Sigmoid colon (tissue), 7 donors: Measurements from ENCODE around the gene CARD6. TPM values are rescaled to one million over a fixed set of nuclear protein-coding genes. Genes with fewer than 3 reads are reported as not detected.
"Not testable (repeated sequence)": the region's sequence is repeated elsewhere in the genome, so short reads cannot be mapped to it uniquely, and the experiment has no call there.

Source experiments
- DNase-seq: peaks from one replicate; pipeline ENCODE4 v3.0.0-alpha.2; 2019
- H3K27ac ChIP-seq, 4 donors: fragments of 200-600 bp; sonication (generic); one replicate each; pipeline ENCODE4 v1.5.1; 2016 to 2019; ENCODE audit warnings: mild to moderate bottlenecking in 1 of 4
- H3K27me3 ChIP-seq, 3 donors: fragments of 200-600 bp; sonication (generic); one replicate each; pipeline ENCODE4 v1.5.1; 2019; ENCODE audit warnings: mild to moderate bottlenecking in 1 of 3
- H3K36me3 ChIP-seq, 4 donors: fragments of 200-600 bp; sonication (generic); one replicate each; pipeline ENCODE4 v1.5.1; 2016 to 2019
- H3K4me1 ChIP-seq, 4 donors: fragments of 200-600 bp; sonication (generic); one replicate each; pipeline ENCODE4 v1.5.1; 2017 to 2019
- H3K4me3 ChIP-seq, 4 donors: fragments of 200-600 bp; sonication (generic); one replicate each; pipeline ENCODE4 v1.5.1; 2017 to 2019; ENCODE audit warnings: mild to moderate bottlenecking in 2 of 4, moderate library complexity in 1 of 4
- H3K9me3 ChIP-seq, 4 donors: fragments of 200-600 bp in 3 of 4; sonication (generic) in 3 of 4; one replicate each; pipeline versions ENCODE4 v1.5.1 to v1.6.1; 2013 to 2019
- EP300 ChIP-seq, 4 donors: sonication (generic); formaldehyde crosslinking; IDR thresholded peaks; one replicate each; pipeline ENCODE4 v1.6.1; 2017; ENCODE audit warnings: antibody characterized with exemption in 4 of 4
- POLR2A ChIP-seq, 2 donors: fragments of 450-650 bp; IDR thresholded peaks; one replicate each; pipeline ENCODE4 v1.6.1; 2016; ENCODE audit warnings: antibody characterized with exemption in 2 of 2, mild to moderate bottlenecking in 2 of 2, moderate library complexity in 2 of 2
- POLR2AphosphoS5 ChIP-seq, 4 donors: sonication (generic); formaldehyde crosslinking; IDR thresholded peaks; one replicate each; pipeline ENCODE4 v1.6.1; 2017; ENCODE audit warnings: antibody characterized with exemption in 4 of 4
- WGBS, 2 donors: extraction: QIAGEN DNeasy Blood & Tissue Kit; methylation state at CpG; one replicate each; pipeline ENCODE4 v1.1.7; 2013; 5-methylcytosine and 5-hydroxymethylcytosine counted together
- intact Hi-C: fragments of 100-400 bp; cut with DNase I; formaldehyde crosslinking; loops from one replicate; pipeline ENCODE4 v1.15.1; 2023
- polyA plus RNA-seq, 3 donors: library from polyadenylated mRNA; stranded (reverse); fragments of 200-250 nt; gene quantifications; one replicate each; pipeline ENCODE4 v1.2.3, GENCODE V29; 2013
- total RNA-seq, 4 donors: library from RNA; depleted of rRNA; stranded (reverse); fragments of >200 nt; gene quantifications; one replicate each; pipeline ENCODE4 v1.1.0, GENCODE V29; 2016
- TF ChIP-seq, protein P1 (sequence below), 4 experiments: fragments of 450-650 bp in 3 of 4; fragments of 200-600 bp in 1 of 4; IDR thresholded peaks; one replicate each; pipeline ENCODE4 v1.5.1; 2016 to 2019; ENCODE audit warnings: antibody characterized with exemption in 4 of 4, mild to moderate bottlenecking in 3 of 4, moderate library complexity in 2 of 4
- donor health status: healthy with polysubstance abuse.
- donor health status: Bipolar disorder and iron deficiency.
- donor health status: healthy.

The CARD6 gene
- total and polyA plus RNA-seq, 7 donors, result 1.4 to 12.2 (median 4.8) TPM

DNA sequence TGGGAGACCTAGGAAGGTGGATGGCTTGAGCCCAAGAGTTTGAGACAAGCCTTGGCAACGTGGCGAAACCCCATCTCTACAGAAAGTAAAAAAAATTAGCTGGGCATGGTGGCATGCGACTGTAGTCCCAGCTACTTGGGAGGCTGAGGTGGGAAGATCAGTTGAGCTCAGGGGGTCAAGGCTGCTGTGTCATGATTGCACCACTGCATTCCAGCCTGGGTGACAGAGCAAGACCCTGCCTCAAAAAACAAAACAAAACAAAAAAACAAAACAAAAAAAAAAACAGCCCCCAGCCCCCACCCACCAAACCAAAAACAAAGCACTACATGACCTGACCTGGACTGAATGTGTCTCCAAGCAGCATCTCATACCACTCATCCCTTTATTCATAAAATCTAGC is 34.8 kb downstream of the CARD6 start:
- no peak for DNase-seq
- no peaks in the 10 kb centered on the region for H3K4me1 ChIP-seq

GRCh38 chr5:40877371-40877988 is 36.3 kb downstream of the CARD6 start:
- Histone ChIP-seq H3K27me3 (no peaks in the 10 kb centered on the region), H3K27ac (no peak overlapping the region), H3K9me3 (no peaks in the 10 kb centered on the region), H3K4me3 (no peak overlapping the region), H3K36me3 (no peaks in the 10 kb centered on the region), H3K4me1 (no peaks in the 10 kb centered on the region)
- 77 to 89% methylated on average over 6 of the region's 6 CpGs for WGBS, 2 donors
- no peak for DNase-seq
- TF ChIP-seq POLR2A (IDR thresholded peaks at IDR 0.05), result no peak
- TF ChIP-seq, protein P1, sequence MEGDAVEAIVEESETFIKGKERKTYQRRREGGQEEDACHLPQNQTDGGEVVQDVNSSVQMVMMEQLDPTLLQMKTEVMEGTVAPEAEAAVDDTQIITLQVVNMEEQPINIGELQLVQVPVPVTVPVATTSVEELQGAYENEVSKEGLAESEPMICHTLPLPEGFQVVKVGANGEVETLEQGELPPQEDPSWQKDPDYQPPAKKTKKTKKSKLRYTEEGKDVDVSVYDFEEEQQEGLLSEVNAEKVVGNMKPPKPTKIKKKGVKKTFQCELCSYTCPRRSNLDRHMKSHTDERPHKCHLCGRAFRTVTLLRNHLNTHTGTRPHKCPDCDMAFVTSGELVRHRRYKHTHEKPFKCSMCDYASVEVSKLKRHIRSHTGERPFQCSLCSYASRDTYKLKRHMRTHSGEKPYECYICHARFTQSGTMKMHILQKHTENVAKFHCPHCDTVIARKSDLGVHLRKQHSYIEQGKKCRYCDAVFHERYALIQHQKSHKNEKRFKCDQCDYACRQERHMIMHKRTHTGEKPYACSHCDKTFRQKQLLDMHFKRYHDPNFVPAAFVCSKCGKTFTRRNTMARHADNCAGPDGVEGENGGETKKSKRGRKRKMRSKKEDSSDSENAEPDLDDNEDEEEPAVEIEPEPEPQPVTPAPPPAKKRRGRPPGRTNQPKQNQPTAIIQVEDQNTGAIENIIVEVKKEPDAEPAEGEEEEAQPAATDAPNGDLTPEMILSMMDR (IDR thresholded peaks at IDR 0.05), result no peak
- TF ChIP-seq POLR2AphosphoS5 (IDR thresholded peaks at IDR 0.05), result no peak
- no peak for TF ChIP-seq EP300 (IDR thresholded peaks at IDR 0.05)
- intact Hi-C loops, result loop anchor here (5.0 kb wide), 1 partner anchor 1295 kb away; no protein-coding TSS in a partner anchor

More for the DNA sequence above, 34.8 kb downstream of the CARD6 start:
- 76 to 86% methylated on average over 3 of the region's 3 CpGs for WGBS, 2 donors
- TF ChIP-seq, protein P1 (IDR thresholded peaks at IDR 0.05), result no peak
- TF ChIP-seq POLR2AphosphoS5 (IDR thresholded peaks at IDR 0.05) (no peak), EP300 (IDR thresholded peaks at IDR 0.05) (no peak), POLR2A (IDR thresholded peaks at IDR 0.05) (no peak)
- no peak overlapping the region for H3K27ac ChIP-seq
- intact Hi-C loops, result loop anchor here (5.0 kb wide), 1 partner anchor 1294 kb away; no protein-coding TSS in a partner anchor
- H3K4me3 ChIP-seq, result no peak overlapping the region
- H3K9me3 ChIP-seq, result no peaks in the 10 kb centered on the region
- H3K36me3 ChIP-seq, result no peaks in the 10 kb centered on the region
- H3K27me3 ChIP-seq, result no peaks in the 10 kb centered on the region

DNA sequence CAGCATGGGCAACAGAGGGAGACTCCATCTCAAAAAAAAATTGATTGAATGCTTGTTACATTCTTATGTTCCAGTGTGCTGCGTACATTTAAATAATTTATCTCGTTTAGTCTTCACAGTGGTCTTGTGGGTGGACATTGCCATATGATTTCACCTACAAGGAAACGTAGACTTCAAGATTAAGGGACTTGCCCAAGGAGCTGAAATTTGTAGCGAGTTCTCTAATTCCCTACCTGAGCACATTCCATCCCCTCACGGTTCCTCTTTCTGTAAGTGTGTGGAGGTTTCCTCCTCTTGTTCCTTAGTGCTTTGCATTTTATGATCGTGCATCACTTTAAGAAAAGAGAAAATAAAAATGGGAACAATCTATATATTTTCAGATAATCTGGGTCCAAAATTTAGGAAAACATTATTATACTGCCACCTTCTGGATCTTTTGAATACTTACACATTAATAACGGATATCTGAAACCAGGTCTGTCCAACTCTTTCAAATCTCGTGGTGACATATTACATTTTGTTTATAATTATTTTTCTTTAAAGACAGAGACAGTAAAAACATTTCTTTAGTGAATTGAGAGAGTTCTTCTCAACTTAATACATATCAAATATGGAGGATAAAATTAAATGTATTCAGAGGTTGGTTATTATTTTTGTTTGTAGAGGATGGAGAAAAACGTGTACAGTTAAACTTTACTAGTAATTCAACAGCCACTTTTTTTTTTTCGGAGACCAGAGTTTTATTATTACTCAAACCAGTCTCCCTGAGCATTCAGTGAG is 38.2 kb downstream of the CARD6 start:
- Histone ChIP-seq H3K4me1 (no peaks in the 10 kb centered on the region), H3K36me3 (no peaks in the 10 kb centered on the region), H3K4me3 (no peak overlapping the region), H3K27ac (no peak overlapping the region), H3K27me3 (no peaks in the 10 kb centered on the region), H3K9me3 (no peaks in the 10 kb centered on the region)
- WGBS, 2 donors, result 28 to 40% methylated on average over 10 of the region's 10 CpGs
- intact Hi-C loops, result loop anchor here (2.0 to 5.0 kb wide), 2 partner anchors 125 to 1297 kb away; partner anchors contain the start of gene TTC33
- TF ChIP-seq, protein P1 (IDR thresholded peaks at IDR 0.05), result peak; percentile 8 to 51 (median 26)
- TF ChIP-seq POLR2A (IDR thresholded peaks at IDR 0.05), result no peak
- DNase-seq, result no peak

GRCh38 chr5:40882291-40882690 is 41.1 kb downstream of the CARD6 start:
- no peaks in the 10 kb centered on the region for H3K9me3 ChIP-seq
- 93 to 95% methylated on average over 4 of the region's 4 CpGs for WGBS, 2 donors
- intact Hi-C loops, result no loop called here
- H3K27ac ChIP-seq, result no peak overlapping the region
- no peaks in the 10 kb centered on the region for H3K36me3 ChIP-seq
- DNase-seq, result no peak
- no peaks in the 10 kb centered on the region for H3K27me3 ChIP-seq
- no peaks in the 10 kb centered on the region for H3K4me1 ChIP-seq
- TF ChIP-seq, protein P1 (IDR thresholded peaks at IDR 0.05), result no peak
- TF ChIP-seq POLR2AphosphoS5 (IDR thresholded peaks at IDR 0.05), result no peak
- H3K4me3 ChIP-seq, result no peak overlapping the region

GRCh38 chr5:40883051-40883450 is 41.9 kb downstream of the CARD6 start:
- H3K27me3 ChIP-seq, H3K4me1 ChIP-seq, H3K4me3 ChIP-seq, H3K27ac ChIP-seq, DNase-seq, intact Hi-C loops, H3K36me3 ChIP-seq, H3K9me3 ChIP-seq: not testable (repeated sequence)
- WGBS, 2 donors, result 12 to 60% methylated on average over 1 of the region's 1 CpG

GRCh38 chr5:40895440-40896425 is 54.6 kb downstream of the CARD6 start:
- H3K27ac ChIP-seq, DNase-seq, H3K4me3 ChIP-seq, intact Hi-C loops, H3K9me3 ChIP-seq, H3K36me3 ChIP-seq, H3K4me1 ChIP-seq, H3K27me3 ChIP-seq: not testable (repeated sequence)
- WGBS, 2 donors, result 76 to 77% methylated on average over 10 of the region's 10 CpGs
